T-helper 1 cell treated with Interleukin-12 subunit alpha and Interleukin-12 subunit beta and Interleukin-4 antibody, amounts not matched to agents 30 ng/mL and 1 ng/mL, for 36 hours (primary cell): ENCODE data around the gene CARD18. TPM values are rescaled to one million over a fixed set of nuclear protein-coding genes. Genes with fewer than 3 reads are reported as not detected.
"Not testable (repeated sequence)": the region's sequence is repeated elsewhere in the genome, so short reads cannot be mapped to it uniquely, and the experiment has no call there.

Experiments used
- intact Hi-C: fragments of 100-400 bp; cut with micrococcal nuclease; formaldehyde crosslinking; loops from one replicate; pipeline ENCODE4 v1.15.1; 2024
- total RNA-seq: library from RNA; stranded (reverse); gene quantifications from 2 replicates; pipeline ENCODE4 v1.2.3, GENCODE V29; 2022

The CARD18 gene
- total RNA-seq, 1 donor from 2014 or later, result not detected

GRCh38 chr11:105132716-105133511 is 6.7 kb downstream of the CARD18 start:
- intact Hi-C loops, result no loop called here

- intact Hi-C loops, result no loop called here
Observed at GRCh38 chr11:105130189-105130813, 9.3 kb downstream of the CARD18 start.

GRCh38 chr11:105124756-105125155 is 14.8 kb downstream of the CARD18 start:
- intact Hi-C loops, result no loop called here

- intact Hi-C loops, result no loop called here
Observed at GRCh38 chr11:105111145-105111944, 28.2 kb downstream of the CARD18 start.

GRCh38 chr11:105110688-105111030 is 28.9 kb downstream of the CARD18 start:
- intact Hi-C loops, result no loop called here

GRCh38 chr11:105109855-105110687 is 29.5 kb downstream of the CARD18 start:
- intact Hi-C loops, result no loop called here

- intact Hi-C loops, result no loop called here
Observed at GRCh38 chr11:105109321-105109720, 30.2 kb downstream of the CARD18 start.

GRCh38 chr11:105108247-105108646 is 31.3 kb downstream of the CARD18 start:
- intact Hi-C loops, result no loop called here

GRCh38 chr11:105107226-105107825 is 32.2 kb downstream of the CARD18 start:
- intact Hi-C loops, result not testable (repeated sequence)

GRCh38 chr11:105106140-105106539 is 33.4 kb downstream of the CARD18 start:
- intact Hi-C loops, result no loop called here

- intact Hi-C loops, result loop anchor here (5.0 kb wide), 1 partner anchor 307 kb away; no protein-coding TSS in a partner anchor
Observed at GRCh38 chr11:105104292-105104691, 35.3 kb downstream of the CARD18 start.

GRCh38 chr11:105103336-105103735 is 36.2 kb downstream of the CARD18 start:
- intact Hi-C loops, result loop anchor here (5.0 kb wide), 1 partner anchor 306 kb away; no protein-coding TSS in a partner anchor

- intact Hi-C loops, result loop anchor here (5.0 kb wide), 1 partner anchor 305 kb away; no protein-coding TSS in a partner anchor
Observed at GRCh38 chr11:105102079-105102581, 37.4 kb downstream of the CARD18 start.

- intact Hi-C loops, result loop anchor here (1.0 to 5.0 kb wide), 7 partner anchors 30 to 921 kb away; partner anchors contain the start of genes CARD16, CASP1, CASP4 and MSANTD4
Observed at GRCh38 chr11:105100981-105101630, 38.5 kb downstream of the CARD18 start.

- intact Hi-C loops, result loop anchor here (1.0 to 5.0 kb wide), 5 partner anchors 29 to 922 kb away; partner anchors contain the start of genes CASP1 and MSANTD4
Observed at GRCh38 chr11:105100206-105100605, 39.4 kb downstream of the CARD18 start.

GRCh38 chr11:105099594-105099993 is 40.0 kb downstream of the CARD18 start:
- intact Hi-C loops, result not testable (repeated sequence)

- intact Hi-C loops, result no loop called here
Observed at GRCh38 chr11:105092256-105093239, 47.0 kb downstream of the CARD18 start.
